ENCODE data around the gene EPM2A. TPM values are rescaled to one million over a fixed set of nuclear protein-coding genes. Genes with fewer than 3 reads are reported as not detected.

The EPM2A gene
- polyA plus RNA-seq, 3 donors = 1.7 to 7.9 (median 5.4) TPM

DNA sequence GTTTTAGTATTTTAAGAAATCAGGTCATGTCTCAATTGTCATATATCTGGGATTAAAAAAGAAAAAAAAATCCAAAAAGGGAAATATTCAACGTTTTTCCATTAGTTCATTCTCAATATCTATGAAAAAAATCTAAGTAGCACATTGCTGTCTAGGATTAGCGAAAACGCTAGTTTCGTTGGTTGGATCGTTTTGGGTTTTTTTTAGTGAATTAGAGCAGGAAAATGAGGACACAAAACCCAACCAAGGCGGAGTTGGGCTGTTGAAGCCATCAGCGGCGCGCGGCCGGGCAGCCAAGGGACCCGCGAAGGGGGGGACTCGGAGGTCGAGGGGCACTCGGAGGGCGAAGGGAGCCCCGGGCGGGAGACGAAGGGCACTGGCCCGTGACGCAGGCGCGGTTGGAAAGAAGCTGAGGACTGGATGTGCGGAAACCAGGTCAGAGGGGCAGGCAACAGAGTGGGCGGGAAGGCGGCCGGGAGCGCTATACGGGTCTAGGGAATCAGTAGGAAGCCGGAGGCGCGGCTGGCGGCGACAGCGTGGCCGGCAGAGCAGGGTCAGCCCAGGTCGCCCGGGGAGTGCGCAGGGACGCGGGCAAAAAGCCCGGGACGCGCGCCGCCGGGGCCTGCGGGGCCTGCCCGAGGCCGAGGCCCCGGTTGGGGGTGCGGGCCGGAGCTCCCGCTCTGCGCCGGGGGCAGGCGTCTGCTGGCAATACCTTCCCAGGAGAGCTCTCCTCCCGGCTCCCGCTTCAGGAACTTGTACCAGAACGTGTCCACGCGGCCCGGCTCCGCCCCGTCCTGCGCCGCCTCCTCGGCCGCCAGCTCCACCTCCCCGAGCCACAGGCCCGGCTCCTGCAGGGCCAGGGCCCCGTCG is 599 bp downstream of the EPM2A start:
- peak overlapping the region; percentile 96 for H3K27ac ChIP-seq (ENCODE audit: low read depth, low read length)
- WGBS, 3 donors = 0 to 1% (median 0%) methylated on average over 60 to 74 of the region's 74 CpGs

DNA sequence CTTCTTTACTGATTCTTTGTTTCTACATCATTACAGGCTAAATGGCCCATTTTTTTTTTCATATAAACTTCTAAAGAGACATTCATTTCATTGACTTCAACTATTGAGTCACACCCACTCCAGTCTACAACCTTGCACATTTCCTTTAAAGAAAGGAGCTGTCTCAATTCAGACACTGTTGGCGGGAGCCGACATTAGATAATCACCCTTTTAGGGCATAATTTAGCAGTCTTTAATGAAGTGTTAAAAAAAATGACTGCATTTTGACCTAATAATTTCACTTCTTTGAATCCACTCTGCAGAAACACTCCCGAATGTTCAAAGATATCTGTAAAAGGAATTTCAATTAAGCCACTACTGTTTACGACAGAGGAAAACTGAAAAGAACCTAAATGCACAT is 1.5 kb downstream of the EPM2A start:
- H3K27ac ChIP-seq (ENCODE audit: low read depth, low read length) = no peak overlapping the region
- WGBS, 3 donors = 26 to 41% (median 40%) methylated on average over 4 of the region's 4 CpGs

DNA sequence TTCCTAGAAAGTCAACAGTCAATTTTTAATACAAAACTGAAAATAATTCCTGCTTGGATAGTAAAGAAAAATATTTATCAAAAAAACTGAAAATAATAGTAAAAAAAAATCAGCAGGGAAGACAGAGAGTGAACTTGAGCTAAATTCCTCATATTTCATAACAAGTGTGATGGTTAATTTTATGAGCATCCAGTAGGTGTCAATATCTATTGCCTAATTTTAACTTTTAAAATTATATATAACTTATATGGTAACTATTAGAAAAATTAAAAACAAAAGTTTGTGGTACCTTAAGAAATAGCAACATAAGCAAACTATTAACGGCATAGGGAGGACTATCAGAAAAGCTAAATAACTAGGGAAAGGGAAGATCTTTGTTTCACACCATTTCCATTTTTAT is 2.1 kb downstream of the EPM2A start:
- WGBS, 3 donors = 87 to 93% (median 92%) methylated on average over 1 of the region's 1 CpG
- no peak overlapping the region for H3K27ac ChIP-seq (ENCODE audit: low read depth, low read length)

DNA sequence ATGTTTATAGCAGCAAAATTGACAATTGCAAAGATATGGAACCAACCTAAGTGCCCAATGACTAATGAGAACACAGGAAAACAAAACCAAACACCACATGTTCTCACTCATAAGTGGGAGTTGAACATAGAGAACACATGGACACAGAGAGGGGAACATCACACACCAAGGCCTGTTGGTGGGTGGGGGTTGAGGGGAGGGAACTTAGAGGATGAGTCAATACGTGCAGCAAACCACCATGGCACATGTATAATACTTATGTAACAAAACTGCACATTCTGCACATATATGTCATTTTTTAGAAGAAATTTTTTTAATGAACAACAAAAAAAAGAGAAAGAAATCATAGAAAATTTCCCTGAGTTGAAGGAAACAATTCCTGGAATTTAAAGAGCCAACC is 3.9 kb downstream of the EPM2A start:
- H3K27ac ChIP-seq (ENCODE audit: low read depth, low read length) = no peak overlapping the region
- WGBS, 3 donors = 45 to 84% (median 67%) methylated on average over 1 of the region's 1 CpG

DNA sequence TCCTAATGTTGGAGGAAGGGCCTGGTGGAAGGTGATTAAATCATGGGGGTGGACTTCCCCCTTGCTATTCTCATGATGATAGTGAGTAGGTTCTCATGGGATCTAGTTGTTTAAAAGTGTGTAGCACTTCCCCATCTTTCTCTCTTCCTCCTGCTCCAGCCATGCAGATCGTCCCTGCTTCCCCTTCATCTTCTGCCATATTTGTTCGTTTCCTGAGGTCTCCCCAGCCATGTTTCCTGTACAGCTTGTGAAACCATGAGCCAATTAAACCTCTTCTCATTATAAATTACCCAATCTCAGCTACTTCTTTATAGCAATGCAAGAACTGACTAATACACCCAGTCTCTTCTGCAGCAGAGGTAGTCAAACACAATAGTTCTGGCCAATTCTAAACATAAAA is 5.4 kb downstream of the EPM2A start:
- WGBS, 3 donors = 59 to 98% (median 80%) methylated on average over 2 of the region's 2 CpGs

DNA sequence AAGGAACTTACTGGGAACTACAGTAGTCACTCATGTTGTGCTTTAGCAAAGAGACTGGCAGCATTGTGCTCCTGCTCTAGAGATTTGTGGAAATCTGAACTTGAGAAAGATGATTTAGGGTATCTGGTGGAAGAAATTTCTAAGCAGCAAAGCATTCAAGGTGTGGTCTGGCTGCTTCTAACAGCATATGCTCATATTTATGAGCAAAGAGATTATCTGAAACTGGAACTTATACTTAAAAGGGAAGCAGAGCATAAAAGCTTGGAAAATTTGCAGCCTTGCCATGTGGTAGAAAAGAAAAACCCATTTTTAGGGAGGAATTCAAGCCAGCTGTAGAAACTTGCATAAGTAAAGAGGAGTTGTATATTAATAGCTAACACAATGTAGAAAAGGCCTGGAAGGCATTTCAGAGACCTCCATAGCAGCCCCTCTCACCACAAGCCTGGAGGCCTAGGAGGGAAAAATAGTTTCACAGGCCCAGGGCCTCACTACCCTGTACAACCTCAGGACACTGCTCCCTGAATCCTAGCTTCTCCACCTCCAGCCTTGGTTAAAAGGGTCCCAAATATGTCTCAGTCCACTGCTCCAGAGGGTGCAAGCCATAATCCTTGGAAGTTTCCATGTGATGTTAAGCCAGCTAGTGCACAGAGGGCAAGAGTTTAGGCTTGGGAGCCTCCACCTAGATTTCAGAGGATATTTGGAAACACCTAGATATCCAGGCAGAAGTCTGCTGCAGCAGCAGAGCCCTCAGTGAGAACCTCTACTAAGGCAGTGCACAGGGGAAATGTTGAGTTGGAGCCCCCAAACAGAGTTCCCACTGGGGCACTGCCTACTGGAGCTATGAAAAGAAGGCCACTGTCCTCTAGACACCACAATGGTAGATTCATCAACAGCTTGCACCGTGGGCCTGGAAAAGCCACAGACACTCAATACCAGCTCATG is 6.6 kb downstream of the EPM2A start:
- 94 to 98% (median 96%) methylated on average over 1 of the region's 1 CpG for WGBS, 3 donors
- no peak overlapping the region for H3K27ac ChIP-seq (ENCODE audit: low read depth, low read length)

More for the DNA sequence above, 5.4 kb downstream of the EPM2A start:
- no peak overlapping the region for H3K27ac ChIP-seq (ENCODE audit: low read depth, low read length)

DNA sequence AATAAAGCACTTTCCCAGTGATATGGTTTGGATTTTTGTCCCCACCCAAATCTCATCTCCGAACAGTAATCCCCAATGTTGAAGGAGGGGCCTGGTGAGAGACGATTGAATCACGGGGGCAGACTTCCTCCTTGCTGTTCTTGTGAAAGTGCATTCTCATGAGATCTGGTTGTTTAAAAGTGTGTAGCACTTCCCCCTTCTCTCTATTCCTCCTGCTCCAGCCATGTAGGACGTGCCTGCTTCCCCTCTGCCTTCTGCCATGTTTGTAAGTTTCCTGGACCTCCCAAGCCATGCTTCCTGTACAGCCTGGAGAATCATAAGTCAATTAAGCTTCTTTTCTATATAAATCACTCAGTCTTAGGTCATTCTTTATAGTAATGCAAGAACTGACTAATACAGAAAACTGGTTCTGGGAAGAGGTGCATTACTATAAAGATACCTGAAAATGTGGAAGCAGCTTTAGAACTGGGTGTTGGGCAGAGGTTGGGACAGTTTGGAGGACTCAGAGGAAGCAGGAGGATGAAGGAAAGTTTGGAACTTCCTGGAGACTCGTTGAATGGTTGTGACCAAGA is 7.4 kb downstream of the EPM2A start:
- no peak overlapping the region for H3K27ac ChIP-seq (ENCODE audit: low read depth, low read length)
- 63 to 82% (median 69%) methylated on average over 5 of the region's 5 CpGs for WGBS, 3 donors

DNA sequence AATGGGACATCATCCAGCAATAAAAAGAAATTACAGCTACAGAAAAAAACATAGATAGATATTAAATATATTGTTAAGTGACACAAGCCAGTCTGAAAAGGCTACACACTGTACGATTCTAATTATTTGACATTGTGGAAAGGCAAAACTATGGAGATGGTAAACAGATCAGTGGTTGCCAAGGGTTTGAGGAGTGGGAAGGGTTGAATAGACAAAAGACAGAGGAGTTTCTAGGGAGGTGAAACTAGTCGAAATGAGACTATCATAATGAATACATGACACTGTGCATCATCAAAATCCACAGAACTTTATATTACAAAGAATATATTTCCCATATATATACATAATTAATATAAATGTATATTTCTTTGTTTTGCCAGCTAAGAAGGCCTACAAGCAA is 9.8 kb downstream of the EPM2A start:
- WGBS, 3 donors = 86 to 94% (median 87%) methylated on average over 2 of the region's 2 CpGs
- H3K27ac ChIP-seq (ENCODE audit: low read depth, low read length) = no peak overlapping the region

DNA sequence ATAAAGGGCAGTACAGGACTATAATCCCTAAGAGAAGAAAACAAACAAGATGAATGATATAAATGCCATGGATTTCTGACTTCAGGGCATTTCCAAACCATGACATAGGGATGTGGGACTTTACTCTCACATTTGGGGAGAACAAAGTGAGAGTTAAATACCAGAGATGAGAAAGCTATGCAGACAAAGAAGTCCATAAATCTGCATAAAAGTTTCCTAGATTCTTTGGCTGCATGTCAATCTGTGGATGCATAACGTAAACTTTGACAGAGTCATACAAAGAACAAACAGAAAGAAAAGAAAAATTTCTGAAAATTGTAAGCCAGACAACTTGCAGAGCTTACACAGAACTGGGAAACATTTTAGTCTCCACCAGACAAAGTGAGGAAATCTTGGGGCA is 11.7 kb downstream of the EPM2A start:
- 78 to 92% (median 87%) methylated on average over 1 of the region's 1 CpG for WGBS, 3 donors
- no peak overlapping the region for H3K27ac ChIP-seq (ENCODE audit: low read depth, low read length)

DNA sequence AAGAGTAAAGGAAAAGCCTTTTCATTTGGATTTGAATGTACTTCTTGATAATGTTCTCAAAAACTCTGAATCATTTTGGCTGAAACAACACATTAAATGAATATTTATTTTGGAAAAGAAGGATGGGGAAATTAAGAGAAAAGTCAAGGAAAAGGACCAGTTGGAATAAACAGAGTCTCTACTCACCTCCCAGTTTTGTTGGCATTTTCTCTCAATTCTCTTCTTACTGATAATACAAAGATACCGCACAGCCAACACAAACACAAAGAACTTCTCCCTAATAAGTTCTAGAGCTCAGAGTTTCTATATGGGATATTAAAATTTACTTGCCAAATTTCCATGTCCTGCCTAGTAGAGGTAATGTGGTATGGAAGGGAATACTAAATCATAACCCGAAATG is 13.1 kb downstream of the EPM2A start:
- H3K27ac ChIP-seq (ENCODE audit: low read depth, low read length) = no peak overlapping the region
- WGBS, 3 donors = 95 to 97% (median 97%) methylated on average over 2 of the region's 2 CpGs

DNA sequence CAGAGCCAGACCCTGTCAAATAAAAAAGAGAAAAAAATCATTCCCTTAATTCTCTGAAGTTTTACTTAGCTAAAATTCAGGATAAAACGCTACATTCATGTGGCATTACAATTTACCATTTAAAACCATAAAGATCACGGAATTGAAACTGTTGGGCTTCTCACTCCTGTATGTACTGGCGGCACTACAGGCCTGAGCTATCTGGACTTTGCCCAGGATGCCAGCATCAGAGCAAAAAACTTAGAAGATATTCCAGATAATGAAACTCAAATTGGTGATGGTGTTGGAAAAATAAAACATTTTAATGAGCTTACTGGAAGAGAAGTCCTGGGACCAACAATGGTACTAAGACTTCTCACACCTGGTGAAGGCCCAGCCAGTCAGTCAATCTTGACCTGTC is 14.2 kb downstream of the EPM2A start:
- 96 to 97% (median 96%) methylated on average over 3 of the region's 3 CpGs for WGBS, 3 donors
- no peak overlapping the region for H3K27ac ChIP-seq (ENCODE audit: low read depth, low read length)

DNA sequence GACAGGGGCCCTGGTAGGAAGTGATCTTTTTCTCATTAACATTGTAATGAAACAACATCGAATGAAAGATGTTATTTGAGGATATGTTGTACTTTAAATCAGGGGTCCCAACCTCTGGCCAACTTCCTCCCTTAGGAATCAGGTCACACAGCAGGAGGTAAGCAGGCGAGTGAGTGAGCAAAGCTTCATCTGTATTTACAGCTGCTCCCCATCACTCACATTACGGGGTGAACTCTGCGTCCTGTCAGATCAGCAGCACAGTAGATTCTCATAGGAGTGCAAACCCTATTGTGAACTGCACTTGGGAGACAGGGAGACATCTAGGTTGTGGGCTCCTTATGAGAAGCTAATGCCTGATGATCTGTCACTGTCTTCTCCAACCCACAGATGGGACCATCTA is 19.9 kb downstream of the EPM2A start:
- no peak overlapping the region for H3K27ac ChIP-seq (ENCODE audit: low read depth, low read length)
- WGBS, 3 donors = 83 to 95% (median 87%) methylated on average over 4 of the region's 4 CpGs

DNA sequence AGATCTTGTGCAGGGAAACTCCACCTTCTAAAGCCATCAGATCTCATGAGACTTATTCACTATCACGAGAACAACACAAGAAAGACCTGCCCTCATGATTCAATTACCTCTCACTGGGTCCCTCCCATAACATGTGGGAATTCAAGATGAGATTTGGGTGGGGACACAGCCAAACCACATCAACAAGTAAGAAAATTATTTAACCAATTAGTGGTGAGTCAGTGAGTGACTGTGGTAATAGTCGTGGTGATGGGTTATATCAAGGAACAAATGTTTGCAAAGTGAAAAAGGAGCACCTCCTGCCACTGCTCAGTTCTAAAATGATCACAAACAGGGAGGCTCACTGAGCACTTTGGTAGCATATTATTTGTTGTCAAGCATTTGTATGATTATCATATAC is 20.6 kb downstream of the EPM2A start:
- no peak overlapping the region for H3K27ac ChIP-seq (ENCODE audit: low read depth, low read length)
- 91 to 96% (median 93%) methylated on average over 2 of the region's 2 CpGs for WGBS, 3 donors

DNA sequence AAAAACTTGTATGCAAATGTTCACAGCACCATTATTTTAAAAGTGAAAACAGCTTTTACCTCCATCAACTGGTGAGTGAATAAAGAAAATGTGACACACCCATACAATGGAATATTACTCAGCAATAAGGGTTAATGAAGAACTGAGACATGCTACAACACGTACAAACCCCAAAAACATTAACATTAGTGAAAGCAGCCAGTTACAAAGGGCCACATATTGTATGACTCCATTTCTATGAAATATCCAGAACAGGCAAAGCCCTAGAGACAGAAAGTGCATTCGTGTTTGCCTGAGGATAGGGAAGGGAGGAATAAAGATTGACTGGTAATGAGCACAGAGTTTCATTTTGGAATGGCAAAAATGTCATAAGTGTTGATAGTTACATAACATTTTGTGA is 21.5 kb downstream of the EPM2A start:
- H3K27ac ChIP-seq (ENCODE audit: low read depth, low read length) = no peak overlapping the region
- WGBS, 3 donors = 85 to 95% (median 86%) methylated on average over 2 of the region's 2 CpGs

DNA sequence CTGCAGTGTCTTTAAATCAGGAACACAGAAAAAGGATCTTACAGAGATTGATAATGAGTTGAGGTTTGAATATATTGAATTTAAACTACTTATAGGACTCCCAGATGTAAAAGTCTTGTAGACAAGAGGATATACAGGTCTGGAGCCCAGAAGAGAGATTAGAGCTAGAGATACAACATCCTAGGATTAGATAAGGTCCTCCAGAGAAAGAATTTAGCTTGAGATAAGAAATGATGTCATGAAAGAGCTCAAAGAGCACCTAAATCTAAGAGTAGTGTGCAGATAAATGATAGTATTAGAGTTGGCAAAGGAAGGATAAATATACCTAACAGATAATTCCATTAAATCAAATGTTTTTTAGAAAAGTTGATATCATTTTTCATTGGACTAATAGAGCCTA is 23.9 kb downstream of the EPM2A start:
- H3K27ac ChIP-seq (ENCODE audit: low read depth, low read length) = no peak overlapping the region

DNA sequence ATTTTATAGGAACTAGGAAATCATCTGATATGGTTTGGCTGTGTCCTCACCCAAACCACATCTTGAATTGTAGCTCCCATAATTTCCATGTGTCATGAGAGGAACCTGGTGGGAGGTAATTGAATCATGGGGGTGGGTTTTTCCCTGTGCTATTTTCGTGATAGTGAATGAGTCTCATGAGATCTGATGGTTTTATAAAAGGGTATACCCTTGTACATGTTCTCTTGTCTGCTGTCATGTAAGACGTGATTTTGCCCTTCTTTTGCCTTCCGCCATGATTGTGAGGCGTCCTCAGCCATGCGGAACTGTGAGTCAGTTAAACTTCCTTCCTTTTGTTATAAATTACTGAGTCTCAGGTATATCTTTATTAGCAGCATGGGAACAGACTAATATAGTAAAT is 27.9 kb downstream of the EPM2A start:
- 96 to 98% (median 96%) methylated on average over 5 of the region's 5 CpGs for WGBS, 3 donors
- no peak overlapping the region for H3K27ac ChIP-seq (ENCODE audit: low read depth, low read length)

DNA sequence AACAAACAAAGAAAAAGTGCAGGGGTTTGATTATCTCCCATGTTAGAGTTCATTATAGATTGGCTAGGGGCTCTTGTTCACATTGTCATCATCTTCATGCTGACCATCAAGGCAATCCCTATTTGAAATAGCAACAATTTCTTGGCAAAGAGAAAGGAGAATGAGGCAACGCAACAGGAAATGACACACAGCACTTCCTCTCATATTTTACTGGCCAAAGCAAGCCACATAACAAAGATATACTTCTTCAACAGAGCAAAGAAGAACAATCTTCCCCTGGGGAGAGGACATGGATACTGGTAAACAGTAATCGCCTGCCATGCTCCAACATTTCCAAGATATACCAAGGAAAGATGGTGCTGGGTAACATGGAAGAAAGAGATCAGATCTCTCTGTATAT is 29.8 kb downstream of the EPM2A start:
- H3K27ac ChIP-seq (ENCODE audit: low read depth, low read length) = no peak overlapping the region
- 53 to 84% (median 55%) methylated on average over 2 of the region's 2 CpGs for WGBS, 3 donors

DNA sequence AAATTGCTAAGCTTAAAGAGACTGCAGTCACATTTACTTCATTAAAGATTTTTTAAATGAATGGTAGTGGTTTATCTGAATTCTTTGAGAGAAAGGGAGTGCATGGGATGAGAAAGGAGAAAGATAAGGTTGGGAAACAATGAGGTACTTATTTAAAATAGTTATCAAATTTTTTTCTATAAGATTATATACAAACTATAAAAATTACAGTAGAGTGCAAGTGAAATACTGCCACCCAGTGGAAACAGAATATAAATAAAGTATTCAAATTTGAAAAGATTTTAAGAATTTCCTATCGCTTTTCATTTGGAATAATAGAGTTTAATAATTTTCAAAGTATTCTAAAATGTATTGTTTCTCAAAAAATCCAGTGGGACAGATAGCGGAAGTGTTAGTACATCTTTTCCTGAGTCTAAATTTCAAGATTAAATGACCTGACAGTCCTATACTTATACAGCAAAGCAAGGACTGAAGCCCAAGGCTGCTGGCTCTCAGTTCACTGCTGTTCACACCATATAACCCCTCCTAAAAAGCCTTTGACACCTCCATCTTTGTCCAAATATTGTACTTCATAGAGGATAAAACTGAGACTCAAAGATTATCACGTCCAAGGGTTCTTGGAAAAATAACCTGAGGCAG is 31.1 kb downstream of the EPM2A start:
- WGBS, 3 donors = 40 to 52% (median 47%) methylated on average over 3 of the region's 3 CpGs
- no peak overlapping the region for H3K27ac ChIP-seq (ENCODE audit: low read depth, low read length)

DNA sequence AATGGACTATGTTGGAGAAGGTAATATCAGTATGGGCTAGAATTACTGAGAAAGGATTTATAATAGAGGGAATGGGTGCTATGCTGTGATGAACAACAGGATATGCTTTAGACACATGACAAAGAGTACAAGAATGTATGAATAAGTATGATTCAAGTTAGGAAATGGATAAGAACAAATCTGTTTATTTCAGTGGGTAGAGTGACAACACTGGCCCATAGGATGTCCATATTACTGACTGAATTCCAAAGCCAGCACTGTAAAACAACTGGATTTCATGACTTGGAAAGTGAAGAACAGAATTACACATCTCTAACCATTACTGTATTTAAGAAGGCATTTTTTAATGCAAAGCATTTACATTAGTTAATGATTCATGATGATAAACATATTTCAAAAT is 35.9 kb downstream of the EPM2A start:
- H3K27ac ChIP-seq (ENCODE audit: low read depth, low read length) = no peak overlapping the region
